GM19324 (cell line): ENCODE data around the gene SEC14L2.
"Not testable (repeated sequence)": the region's sequence is repeated elsewhere in the genome, so short reads cannot be mapped to it uniquely, and the experiment has no call there.

Source experiments
- ATAC-seq: cut with Tn5 transposase; IDR thresholded peaks from one replicate; pipeline ENCODE4 v1.9.1; 2021; ENCODE audit warnings: mild to moderate bottlenecking, moderate library complexity; ENCODE audit not compliant: unreplicated experiment, low FRiP score

The SEC14L2 gene

GRCh38 chr22:30445438-30446145 is 48.8 kb downstream of the SEC14L2 start:
- no peak for ATAC-seq

- no peak for ATAC-seq
These were observed 50.8 kb downstream of the SEC14L2 start for GRCh38 chr22:30447656-30448055.

- not testable (repeated sequence) for ATAC-seq
These were observed 54.7 kb downstream of the SEC14L2 start for GRCh38 chr22:30451488-30451887.

- ATAC-seq, result no peak
These were observed 56.0 kb downstream of the SEC14L2 start for GRCh38 chr22:30452861-30453260.

- ATAC-seq, result no peak
These were observed 57.1 kb downstream of the SEC14L2 start for GRCh38 chr22:30453731-30454510.

GRCh38 chr22:30455075-30455840 is 58.4 kb downstream of the SEC14L2 start:
- ATAC-seq, result no peak

GRCh38 chr22:30457981-30458380 is 61.2 kb downstream of the SEC14L2 start:
- no peak for ATAC-seq

GRCh38 chr22:30459181-30460052 is 62.6 kb downstream of the SEC14L2 start:
- ATAC-seq, result no peak

GRCh38 chr22:30460147-30460546 is 63.3 kb downstream of the SEC14L2 start:
- no peak for ATAC-seq

- not testable (repeated sequence) for ATAC-seq
These were observed 63.7 kb downstream of the SEC14L2 start for GRCh38 chr22:30460555-30460954.

GRCh38 chr22:30469165-30469564 is 72.3 kb downstream of the SEC14L2 start:
- no peak for ATAC-seq

GRCh38 chr22:30470655-30471054 is 73.8 kb downstream of the SEC14L2 start:
- ATAC-seq, result no peak

- ATAC-seq, result no peak
These were observed 74.9 kb downstream of the SEC14L2 start, which contains the start of gene SEC14L3 for GRCh38 chr22:30471616-30472318. Gene SEC14L3 (minus strand): TSS chr22:30472017. CDS start chr22:30471958, 59 bp downstream.

GRCh38 chr22:30472994-30473720 is 76.3 kb downstream of the SEC14L2 start:
- ATAC-seq, result no peak

- no peak for ATAC-seq
These were observed 77.3 kb downstream of the SEC14L2 start for GRCh38 chr22:30474121-30474520.
